ENCODE results near the gene KRTAP9-4.
"Not testable (repeated sequence)": the region's sequence is repeated elsewhere in the genome, so short reads cannot be mapped to it uniquely, and the experiment has no call there.

Gene KRTAP9-4

GRCh38 chr17:41265078-41265477 lies 15.6 kb downstream of the KRTAP9-4 start, which contains the start of gene KRTAP9-6:
TSS of gene KRTAP9-6 (plus strand) at chr17:41265378. CDS start at chr17:41265378, 0 bp downstream.
- no peak for DNase-seq

DNA sequence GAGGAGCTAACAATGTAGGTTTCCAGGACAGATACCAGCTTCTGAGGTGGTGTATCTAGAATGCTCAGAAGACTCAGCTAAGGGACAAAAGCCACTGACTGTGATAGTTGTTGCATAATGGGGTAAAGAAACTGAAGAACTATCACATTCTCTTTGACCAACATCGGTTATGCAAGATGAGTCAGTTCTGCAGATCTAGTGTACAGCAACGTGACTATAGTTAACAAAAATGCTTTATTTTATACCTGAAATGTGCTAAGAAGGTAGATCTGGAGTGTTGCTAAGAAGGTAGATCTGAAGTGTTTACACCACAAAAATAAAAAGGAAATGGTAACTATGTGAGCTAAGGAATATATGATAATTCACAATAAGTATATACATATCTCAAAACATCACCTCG lies 18.2 kb downstream of the KRTAP9-4 start:
- no peak for DNase-seq

DNA sequence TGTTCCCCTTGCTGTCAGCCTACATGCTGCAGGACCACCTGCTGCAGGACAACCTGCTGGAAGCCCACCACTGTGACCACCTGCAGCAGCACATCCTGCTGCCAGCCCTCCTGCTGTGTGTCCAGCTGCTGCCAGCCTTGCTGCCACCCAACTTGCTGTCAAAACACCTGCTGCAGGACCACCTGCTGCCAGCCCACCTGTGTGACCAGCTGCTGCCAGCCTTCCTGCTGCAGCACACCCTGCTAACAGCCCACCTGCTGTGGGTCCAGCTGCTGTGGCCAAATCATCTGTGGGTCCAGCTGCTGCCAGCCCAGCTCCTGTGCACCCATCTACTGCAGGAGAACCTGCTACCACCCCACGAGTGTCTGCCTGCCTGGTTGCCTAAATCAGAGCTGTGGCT lies 21.8 kb downstream of the KRTAP9-4 start:
- not testable (repeated sequence) for DNase-seq

- no peak for DNase-seq
These were observed 22.4 kb downstream of the KRTAP9-4 start for GRCh38 chr17:41271858-41272257.

- not testable (repeated sequence) for DNase-seq
These were observed 26.2 kb downstream of the KRTAP9-4 start, which contains the start of gene KRTAP9-7 for GRCh38 chr17:41275648-41276190. TSS of gene KRTAP9-7 (plus strand) at chr17:41275698. CDS start at chr17:41275698, 0 bp downstream.

DNA sequence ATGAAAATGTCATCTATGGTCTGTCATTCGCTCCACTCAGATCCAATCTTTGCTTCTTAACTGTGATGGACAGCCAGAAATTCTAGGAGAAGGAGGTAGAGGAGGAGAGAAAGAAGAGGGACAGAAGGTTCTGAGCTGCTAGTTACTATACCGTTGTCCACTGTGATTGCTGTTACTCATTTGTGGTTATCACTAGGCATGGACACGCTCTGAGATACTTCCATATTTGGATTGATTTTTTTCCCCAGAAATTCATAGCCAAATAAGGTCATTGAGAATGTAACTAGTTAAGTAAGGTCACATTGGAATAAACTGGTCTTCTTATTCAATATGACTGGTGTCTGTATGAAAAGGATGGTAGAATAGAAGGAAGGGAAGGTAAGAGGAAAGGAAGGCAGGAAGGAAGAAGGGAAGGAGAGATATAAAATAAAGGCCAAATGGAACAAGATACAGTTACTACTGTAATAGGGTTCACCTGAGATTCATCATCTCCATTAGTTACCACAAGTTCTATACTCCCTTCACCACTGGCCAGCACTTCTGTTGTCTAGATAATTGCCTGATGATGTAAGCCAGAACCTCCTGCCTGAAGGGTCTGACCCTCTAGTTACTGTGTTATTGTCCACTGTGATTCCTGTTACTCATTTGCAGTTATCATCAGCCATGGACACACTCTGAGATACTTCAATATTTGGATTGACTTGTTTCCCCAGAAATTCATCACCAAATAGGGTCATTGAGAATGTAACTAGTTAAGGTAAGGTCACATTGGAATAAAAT lies 28.9 kb downstream of the KRTAP9-4 start:
- DNase-seq = no peak

DNA sequence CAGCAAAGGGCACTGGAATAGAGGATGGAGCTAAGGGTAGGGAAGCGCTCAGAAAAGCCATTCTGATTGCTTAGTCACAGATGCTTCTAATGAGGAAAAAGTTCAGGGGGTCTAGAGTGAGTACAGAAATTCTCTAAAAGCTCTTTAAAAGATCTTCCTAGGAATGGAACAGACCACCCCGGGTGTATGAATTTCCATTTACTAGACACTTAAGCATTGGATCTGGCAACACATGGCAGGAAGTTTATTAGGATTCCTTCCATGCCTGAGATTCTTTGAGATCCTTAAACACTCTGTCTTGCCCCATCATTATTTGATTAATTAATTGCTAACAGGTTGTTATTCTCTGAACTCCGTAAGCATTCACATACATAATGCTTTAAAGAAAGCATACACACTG lies 34.6 kb downstream of the KRTAP9-4 start:
- DNase-seq = no peak

- DNase-seq = no peak
These were observed 35.1 kb downstream of the KRTAP9-4 start for GRCh38 chr17:41284546-41284945.

- no peak for DNase-seq
These were observed 37.6 kb downstream of the KRTAP9-4 start for GRCh38 chr17:41287050-41287449.

DNA sequence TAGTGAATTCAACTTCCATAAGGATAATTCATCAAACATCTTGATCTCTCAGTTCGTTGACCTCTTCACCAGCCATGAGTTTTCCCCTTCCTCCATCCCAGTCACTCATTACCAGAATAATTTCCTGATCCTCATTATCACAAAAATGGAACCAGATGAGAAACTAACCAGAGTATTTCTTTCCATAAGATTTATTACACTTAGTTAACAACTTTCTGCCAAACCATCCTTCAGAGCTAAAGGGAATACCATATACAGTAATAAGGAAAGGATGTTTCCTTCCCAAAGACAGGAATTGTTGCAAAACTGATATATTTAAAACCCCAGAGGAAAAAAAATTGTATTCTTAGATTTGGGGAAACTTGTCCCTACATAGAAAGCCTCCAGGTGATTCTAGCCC lies 44.5 kb downstream of the KRTAP9-4 start:
- no peak for DNase-seq

GRCh38 chr17:41296846-41297245 lies 47.4 kb downstream of the KRTAP9-4 start:
- DNase-seq = no peak

- no peak for DNase-seq
These were observed 49.1 kb downstream of the KRTAP9-4 start for GRCh38 chr17:41298458-41299135.

Data from activated naive CD4-positive, alpha-beta T cell (primary cell).